Measurements from ENCODE around the gene MAS1L. TPM values are rescaled to one million over a fixed set of nuclear protein-coding genes. Genes with fewer than 3 reads are reported as not detected.

Gene MAS1L
- total RNA-seq (not detected), polyA plus RNA-seq (not detected)

DNA sequence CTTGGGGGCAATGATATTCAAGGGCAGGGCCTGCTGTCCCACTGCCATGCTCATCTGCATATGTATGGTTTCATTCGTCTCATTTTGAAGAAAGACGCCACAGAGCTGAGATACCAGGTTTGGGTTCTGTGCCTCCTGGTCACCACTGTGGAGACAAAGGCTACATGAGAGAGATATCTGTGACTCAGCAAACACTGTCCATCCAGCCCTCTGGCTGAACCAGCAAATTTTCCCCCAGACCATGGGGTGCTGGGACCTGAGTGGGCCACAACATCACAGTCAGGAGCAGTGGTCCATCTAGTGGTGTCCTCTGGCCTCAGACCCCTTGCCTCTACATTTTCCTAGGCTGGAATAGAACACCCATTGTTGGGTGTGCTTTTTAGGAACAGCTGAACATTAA lies at the start of gene MAS1L:
Gene MAS1L, minus strand, starts transcription at position 297 of the 400 bp plus-strand sequence. Its CDS starts 54 bp downstream, at position 243.
- no peak within 1 kb of the TSS for H3K9ac ChIP-seq (ENCODE audit: low read depth in 1 of 2, low read length in 2 of 2)
- no peaks in the 10 kb centered on the region for H3K36me3 ChIP-seq (ENCODE audit: control insufficient read depth in 4 of 4, insufficient read depth in 3 of 4, low read depth in 1 of 4, low read length in 3 of 4)
- no peak within 1 kb of the TSS for H3K27ac ChIP-seq (ENCODE audit: low read depth in 1 of 2, low read length in 2 of 2)
- no peak for DNase-seq (ENCODE audit: low spot score)
- no peaks in the 10 kb centered on the region for H3K27me3 ChIP-seq (ENCODE audit: control insufficient read depth in 4 of 4, insufficient read depth in 4 of 4, low read length in 3 of 4)
- no peaks in the 10 kb centered on the region for H3K9me3 ChIP-seq (ENCODE audit: control insufficient read depth in 4 of 4, low read length in 3 of 4)
- 95% methylated on average over 2 of the region's 2 CpGs for WGBS
- peaks cover 0 to 9% (median 2%) of the 10 kb centered on the region in 4 donors for H3K4me1 ChIP-seq (ENCODE audit: control insufficient read depth in 4 of 4, insufficient read depth in 4 of 4, low read length in 3 of 4)
- TF ChIP-seq SP1 (IDR thresholded peaks at IDR 0.05) (no peak), REST (IDR thresholded peaks at IDR 0.05) (no peak), HNF4A (conservative IDR thresholded peaks at IDR 0.05) (no peak), TAF1 (conservative IDR thresholded peaks at IDR 0.05) (no peak), EGR1 (IDR thresholded peaks at IDR 0.05; ENCODE audit: low read depth in 2 of 2) (no peak), RAD21 (IDR thresholded peaks at IDR 0.05) (no peak)
- TF ChIP-seq, protein P1, sequence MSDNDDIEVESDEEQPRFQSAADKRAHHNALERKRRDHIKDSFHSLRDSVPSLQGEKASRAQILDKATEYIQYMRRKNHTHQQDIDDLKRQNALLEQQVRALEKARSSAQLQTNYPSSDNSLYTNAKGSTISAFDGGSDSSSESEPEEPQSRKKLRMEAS (IDR thresholded peaks at IDR 0.05), result no peak
- TF ChIP-seq, protein P2, sequence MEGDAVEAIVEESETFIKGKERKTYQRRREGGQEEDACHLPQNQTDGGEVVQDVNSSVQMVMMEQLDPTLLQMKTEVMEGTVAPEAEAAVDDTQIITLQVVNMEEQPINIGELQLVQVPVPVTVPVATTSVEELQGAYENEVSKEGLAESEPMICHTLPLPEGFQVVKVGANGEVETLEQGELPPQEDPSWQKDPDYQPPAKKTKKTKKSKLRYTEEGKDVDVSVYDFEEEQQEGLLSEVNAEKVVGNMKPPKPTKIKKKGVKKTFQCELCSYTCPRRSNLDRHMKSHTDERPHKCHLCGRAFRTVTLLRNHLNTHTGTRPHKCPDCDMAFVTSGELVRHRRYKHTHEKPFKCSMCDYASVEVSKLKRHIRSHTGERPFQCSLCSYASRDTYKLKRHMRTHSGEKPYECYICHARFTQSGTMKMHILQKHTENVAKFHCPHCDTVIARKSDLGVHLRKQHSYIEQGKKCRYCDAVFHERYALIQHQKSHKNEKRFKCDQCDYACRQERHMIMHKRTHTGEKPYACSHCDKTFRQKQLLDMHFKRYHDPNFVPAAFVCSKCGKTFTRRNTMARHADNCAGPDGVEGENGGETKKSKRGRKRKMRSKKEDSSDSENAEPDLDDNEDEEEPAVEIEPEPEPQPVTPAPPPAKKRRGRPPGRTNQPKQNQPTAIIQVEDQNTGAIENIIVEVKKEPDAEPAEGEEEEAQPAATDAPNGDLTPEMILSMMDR (IDR thresholded peaks at IDR 0.05; ENCODE audit: low read depth, low read length, missing input control), result no peak
- no peak within 1 kb of the TSS for H3K4me3 ChIP-seq (ENCODE audit: low read depth in 1 of 3, low read length in 3 of 3)

DNA sequence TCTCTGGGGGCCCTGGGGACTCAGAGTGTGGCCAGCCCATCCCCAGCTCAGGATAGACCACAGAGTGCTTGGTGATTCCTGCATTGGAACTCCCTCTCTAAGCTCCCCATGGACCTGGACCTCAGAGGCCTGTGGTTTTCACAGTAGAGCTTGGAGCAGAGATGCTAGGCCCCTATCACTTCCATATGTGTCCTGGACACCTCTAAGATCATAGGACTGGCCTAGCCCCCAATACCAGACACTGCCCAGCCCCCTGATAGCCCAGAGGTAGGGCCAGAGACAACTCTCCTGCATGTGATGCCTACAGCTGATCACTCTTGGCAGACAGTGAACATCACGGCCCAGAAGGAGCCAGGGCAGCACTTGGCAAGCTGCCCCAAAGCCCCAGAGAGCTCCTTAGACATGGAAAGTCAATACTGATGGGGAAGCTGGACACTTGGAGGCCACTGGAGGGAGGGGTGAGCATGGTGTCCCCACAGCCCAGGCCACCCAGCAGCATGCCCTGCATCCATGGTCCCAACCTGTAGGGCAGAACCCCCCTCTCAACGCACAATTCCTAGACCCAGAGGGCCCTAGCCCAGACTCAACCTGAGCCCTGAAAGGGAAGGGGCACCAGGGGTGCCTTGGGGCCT lies 44.7 kb upstream of the MAS1L start:
- H3K27ac ChIP-seq (ENCODE audit: low read depth in 1 of 2, low read length in 2 of 2), result no peak overlapping the region
- TF ChIP-seq RAD21 (IDR thresholded peaks at IDR 0.05) (no peak), YY1 (IDR thresholded peaks at IDR 0.05) (no peak), HNF4G (IDR thresholded peaks at IDR 0.05) (no peak), FOXA2 (IDR thresholded peaks at IDR 0.05) (no peak), JUND (IDR thresholded peaks at IDR 0.05) (no peak), TAF1 (conservative IDR thresholded peaks at IDR 0.05) (no peak), SP1 (IDR thresholded peaks at IDR 0.05) (no peak), GABPA (IDR thresholded peaks at IDR 0.05 in 1 of 2, conservative IDR thresholded peaks at IDR 0.05 in 1 of 2) (no peak), NR2F2 (IDR thresholded peaks at IDR 0.05) (no peak), REST (IDR thresholded peaks at IDR 0.05) (no peak), ATF3 (IDR thresholded peaks at IDR 0.05) (no peak), FOXA1 (IDR thresholded peaks at IDR 0.05) (no peak)
- TF ChIP-seq, protein P1 (IDR thresholded peaks at IDR 0.05), result no peak
- TF ChIP-seq, protein P3, sequence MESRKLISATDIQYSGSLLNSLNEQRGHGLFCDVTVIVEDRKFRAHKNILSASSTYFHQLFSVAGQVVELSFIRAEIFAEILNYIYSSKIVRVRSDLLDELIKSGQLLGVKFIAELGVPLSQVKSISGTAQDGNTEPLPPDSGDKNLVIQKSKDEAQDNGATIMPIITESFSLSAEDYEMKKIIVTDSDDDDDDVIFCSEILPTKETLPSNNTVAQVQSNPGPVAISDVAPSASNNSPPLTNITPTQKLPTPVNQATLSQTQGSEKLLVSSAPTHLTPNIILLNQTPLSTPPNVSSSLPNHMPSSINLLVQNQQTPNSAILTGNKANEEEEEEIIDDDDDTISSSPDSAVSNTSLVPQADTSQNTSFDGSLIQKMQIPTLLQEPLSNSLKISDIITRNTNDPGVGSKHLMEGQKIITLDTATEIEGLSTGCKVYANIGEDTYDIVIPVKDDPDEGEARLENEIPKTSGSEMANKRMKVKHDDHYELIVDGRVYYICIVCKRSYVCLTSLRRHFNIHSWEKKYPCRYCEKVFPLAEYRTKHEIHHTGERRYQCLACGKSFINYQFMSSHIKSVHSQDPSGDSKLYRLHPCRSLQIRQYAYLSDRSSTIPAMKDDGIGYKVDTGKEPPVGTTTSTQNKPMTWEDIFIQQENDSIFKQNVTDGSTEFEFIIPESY (IDR thresholded peaks at IDR 0.05), result no peak

More for the DNA sequence above, 44.7 kb upstream of the MAS1L start:
- WGBS, result 49% methylated on average over 2 of the region's 2 CpGs
- H3K4me1 ChIP-seq (ENCODE audit: control insufficient read depth in 4 of 4, insufficient read depth in 4 of 4, low read length in 3 of 4), result peaks cover 0 to 8% (median 0%) of the 10 kb centered on the region in 4 donors
- H3K36me3 ChIP-seq (ENCODE audit: control insufficient read depth in 4 of 4, insufficient read depth in 3 of 4, low read depth in 1 of 4, low read length in 3 of 4), result no peaks in the 10 kb centered on the region
- H3K4me3 ChIP-seq (ENCODE audit: low read depth in 1 of 3, low read length in 3 of 3), result no peak overlapping the region
- no peaks in the 10 kb centered on the region for H3K27me3 ChIP-seq (ENCODE audit: control insufficient read depth in 4 of 4, insufficient read depth in 4 of 4, low read length in 3 of 4)
- no peak overlapping the region for H3K9ac ChIP-seq (ENCODE audit: low read depth in 1 of 2, low read length in 2 of 2)
- H3K9me3 ChIP-seq (ENCODE audit: control insufficient read depth in 4 of 4, low read length in 3 of 4), result no peaks in the 10 kb centered on the region
- DNase-seq (ENCODE audit: low spot score), result no peak

Measured in liver (tissue), 9 donors.